GM12878 (cell line): Measurements from ENCODE around the gene AGBL5. TPM values are rescaled to one million over a fixed set of nuclear protein-coding genes. Genes with fewer than 3 reads are reported as not detected.
A peak's percentile ranks its signal among the peaks of the same experiment; 100 is the strongest.

Source experiments
- BHLHE40 ChIP-seq, 2 experiments: fragments of 450-650 bp in 1 of 2; IDR thresholded peaks; 2 replicates each; pipeline ENCODE4 v1.6.1; 2011 to 2017; ENCODE audit warnings: low read depth in 2 of 2, borderline replicate concordance in 1 of 2, improper control_type of control experiment in 1 of 2, low read length in 1 of 2, mild to moderate bottlenecking in 1 of 2
- BRCA1 ChIP-seq: IDR thresholded peaks from 2 replicates; pipeline ENCODE4 v1.6.1; 2011; ENCODE audit warnings: low read depth, low read length, improper control_type of control experiment
- CBX5 ChIP-seq: sonication (generic); IDR thresholded peaks from 2 replicates; pipeline ENCODE4 v1.6.1; 2016; ENCODE audit warnings: low read depth, moderate library complexity, mild to moderate bottlenecking, inconsistent platforms
- E2F8 ChIP-seq: fragments of 450-650 bp; IDR thresholded peaks from 2 replicates; pipeline ENCODE4 v1.6.1; 2018; ENCODE audit warnings: mild to moderate bottlenecking, low read depth, moderate library complexity; ENCODE audit not compliant: partially characterized antibody
- EZH2 ChIP-seq: IDR thresholded peaks from 2 replicates; pipeline ENCODE4 v1.6.1; 2012; ENCODE audit warnings: low read depth, mild to moderate bottlenecking, control low read depth, inconsistent platforms, low read length, borderline replicate concordance; ENCODE audit not compliant: control insufficient read depth
- FOXM1 ChIP-seq: IDR thresholded peaks from 2 replicates; pipeline ENCODE4 v1.6.1; 2012; ENCODE audit warnings: low read depth, mild to moderate bottlenecking, inconsistent platforms, low read length, moderate library complexity
- GATAD2B ChIP-seq: fragments of 450-650 bp; conservative IDR thresholded peaks from 2 replicates; pipeline ENCODE4 v1.6.1; 2017; ENCODE audit warnings: low read depth, mild to moderate bottlenecking, moderate library complexity
- IKZF1 ChIP-seq: fragments of 450-650 bp; conservative IDR thresholded peaks from 2 replicates; pipeline ENCODE4 v1.6.1; 2017; ENCODE audit warnings: antibody characterized with exemption, mild to moderate bottlenecking
- LARP7 ChIP-seq: fragments of 450-650 bp; IDR thresholded peaks from 2 replicates; pipeline ENCODE4 v1.6.1; 2017; ENCODE audit warnings: mild to moderate bottlenecking
- MEF2B ChIP-seq: fragments of 450-650 bp; IDR thresholded peaks from 2 replicates; pipeline ENCODE4 v1.6.1; 2018; ENCODE audit warnings: mild to moderate bottlenecking, moderate library complexity; ENCODE audit not compliant: partially characterized antibody, poor library complexity, severe bottlenecking
- MLLT1 ChIP-seq: fragments of 450-650 bp; IDR thresholded peaks from 2 replicates; pipeline ENCODE4 v1.6.1; 2016; ENCODE audit warnings: mild to moderate bottlenecking
- MTA2 ChIP-seq: fragments of 450-650 bp; IDR thresholded peaks from 2 replicates; pipeline ENCODE4 v1.6.1; 2016; ENCODE audit warnings: low read depth, mild to moderate bottlenecking, moderate library complexity
- NBN ChIP-seq: fragments of 450-650 bp; IDR thresholded peaks from 2 replicates; pipeline ENCODE4 v1.6.1; 2016
- NFIC ChIP-seq: IDR thresholded peaks from 2 replicates; pipeline ENCODE4 v1.6.1; 2012; ENCODE audit warnings: low read depth, mild to moderate bottlenecking, inconsistent platforms, low read length, moderate library complexity
- NFXL1 ChIP-seq: fragments of 450-650 bp; IDR thresholded peaks from 2 replicates; pipeline ENCODE4 v1.6.1; 2017; ENCODE audit warnings: antibody characterized with exemption, mild to moderate bottlenecking, borderline replicate concordance
- PAX5 ChIP-seq: IDR thresholded peaks from 2 replicates; pipeline ENCODE4 v1.6.1; 2011; ENCODE audit warnings: low read depth, low read length, borderline replicate concordance
- PML ChIP-seq: IDR thresholded peaks from 2 replicates; pipeline ENCODE4 v1.6.1; 2012; ENCODE audit warnings: low read length, inconsistent platforms
- POLR2A ChIP-seq: IDR thresholded peaks from 2 replicates; pipeline ENCODE4 v1.6.1; 2011; ENCODE audit warnings: low read depth, mild to moderate bottlenecking, low read length
- POLR2AphosphoS5 ChIP-seq: IDR thresholded peaks from 2 replicates; pipeline ENCODE4 v1.6.1; 2011; ENCODE audit warnings: mild to moderate bottlenecking, low read length, inconsistent platforms
- RAD21 ChIP-seq: IDR thresholded peaks from 2 replicates; pipeline ENCODE4 v1.6.1; 2011; ENCODE audit warnings: mild to moderate bottlenecking, low read depth, low read length, moderate library complexity; ENCODE audit not compliant: insufficient read depth
- RAD51 ChIP-seq: fragments of 450-650 bp; IDR thresholded peaks from 2 replicates; pipeline ENCODE4 v1.6.1; 2016; ENCODE audit warnings: moderate library complexity, mild to moderate bottlenecking, inconsistent platforms
- RB1 ChIP-seq: fragments of 450-650 bp; formaldehyde crosslinking; IDR thresholded peaks from 2 replicates; pipeline ENCODE4 v1.6.1; 2017; ENCODE audit warnings: mild to moderate bottlenecking, borderline replicate concordance
- SP1 ChIP-seq: IDR thresholded peaks from one replicate; pipeline ENCODE4 v1.6.1; 2011; ENCODE audit warnings: low read depth, low read length
- STAT1 ChIP-seq: fragments of 450-650 bp; conservative IDR thresholded peaks from 2 replicates; pipeline ENCODE4 v1.6.1; 2014; ENCODE audit warnings: antibody characterized with exemption, mild to moderate bottlenecking
- TCF7 ChIP-seq: IDR thresholded peaks from 2 replicates; pipeline ENCODE4 v1.6.1; 2014; ENCODE audit warnings: antibody characterized with exemption, borderline replicate concordance
- USF1 ChIP-seq: IDR thresholded peaks from 2 replicates; pipeline ENCODE4 v1.6.1; 2011; ENCODE audit warnings: borderline replicate concordance, low read depth, mild to moderate bottlenecking, moderate library complexity, mixed read lengths, low read length; ENCODE audit not compliant: insufficient read depth; ENCODE audit errors: extremely low read length
- ZBED1 ChIP-seq: IDR thresholded peaks from 2 replicates; pipeline ENCODE4 v1.6.1; 2016; ENCODE audit warnings: borderline replicate concordance
- ZNF217 ChIP-seq: fragments of 450-650 bp; IDR thresholded peaks from 2 replicates; pipeline ENCODE4 v1.6.1; 2017; ENCODE audit warnings: antibody characterized with exemption, mild to moderate bottlenecking
- polyA plus RNA-seq, 11 experiments: library from polyadenylated mRNA; depleted of rRNA in 4 of 11; unstranded in 6 of 11; stranded (reverse) in 5 of 11; fragments of >200 nt; fragmentation: Nextera tagmentation in 4 of 11; fragmentation: Illumina TruSeq in 1 of 11; extraction: Ambion mirVana in 4 of 11; extraction: Trizol in 1 of 11; gene quantifications; 1 replicate in 1 of 11; 2 replicates in 10 of 11; pipeline versions ENCODE4 v1.2.1 to v1.2.3, GENCODE V29; 2011 to 2016; ENCODE audit warnings: inconsistent platforms in 2 of 11, missing spikeins in 2 of 11, low read depth in 1 of 11
- total RNA-seq, 4 experiments: library from RNA; depleted of rRNA in 3 of 4; stranded (reverse); fragments of >200 nt in 3 of 4; fragmentation: Illumina TruSeq in 1 of 4; extraction: Trizol in 1 of 4; gene quantifications; 2 replicates each; pipeline versions ENCODE4 v1.2.1 to v1.2.3, GENCODE V29; 2013 to 2021

AGBL5 gene
- total and polyA plus RNA-seq, 10 of the 15 experiments (the other 5 are each of a cell fraction or from before 2014, with no cell fraction given): 1.9 to 28.5 (median 19.5) TPM

- TF ChIP-seq E2F8 (peak; percentile 13), RAD21 (0 out of 2 replicates have a peak, but pooled peaks have one; percentile 1), FOXM1 (no peak), GATAD2B (0 out of 2 replicates have a peak, but pooled peaks have one; percentile 27), ZBED1 (peak; percentile 50; the same call in 1 of the 2 replicates), EZH2 (no peak), SP1 (no peak), LARP7 (no peak), POLR2A (peak; percentile 48; the same call in 1 of the 2 replicates), NFXL1 (no peak), IKZF1 (peak; percentile 58), RAD51 (no peak), NFIC (no peak; the same call in 1 of the 2 replicates), RB1 (no peak), USF1 (no peak), MLLT1 (0 out of 2 replicates have a peak, but pooled peaks have one; percentile 50), STAT1 (no peak), POLR2AphosphoS5 (peak; percentile 53; the same call in 1 of the 2 replicates), MTA2 (peak; percentile 48; the same call in 1 of the 2 replicates), MEF2B (peak; percentile 61), PML (0 out of 2 replicates have a peak, but pooled peaks have one; percentile 33), PAX5 (no peak), ZNF217 (no peak), CBX5 (no peak), BHLHE40 (IDR thresholded peaks at IDR 0.05; ENCODE audit: borderline replicate concordance in 1 of 2, low read depth in 2 of 2, low read length in 1 of 2) (peak; percentile 8 to 29; a peak in 2 of 4 replicates), TCF7 (no peak), NBN (peak; percentile 64; the same call in 1 of the 2 replicates), BRCA1 (no peak)
Observed at GRCh38 chr2:27042159-27042661, 9.3 kb upstream of the AGBL5 start (continued).
